Measurements from ENCODE around the gene KLHL18.

- no peak for TF ChIP-seq EP300 (IDR thresholded peaks at IDR 0.05)
- no peak for TF ChIP-seq CTCF (IDR thresholded peaks at IDR 0.05)
Observed at GRCh38 chr3:47239929-47240328, 42.8 kb upstream of the KLHL18 start.

Data from esophagus muscularis mucosa (tissue), 3 donors.